HepG2 (cell line): ENCODE measurements around the gene SS18L1. TPM values are rescaled to one million over a fixed set of nuclear protein-coding genes. Genes with fewer than 3 reads are reported as not detected.

ENCODE experiments used
- AHR ChIP-seq: IDR thresholded peaks from 2 replicates; pipeline ENCODE4 v1.6.1; 2018; ENCODE audit warnings: missing genetic modification reagents, missing compliant biosample characterization
- EED ChIP-seq: sonication (generic); formaldehyde crosslinking; IDR thresholded peaks from 2 replicates; pipeline ENCODE4 v1.5.0; 2020; ENCODE audit warnings: mild to moderate bottlenecking, missing genetic modification reagents
- LCORL ChIP-seq, 2 experiments: fragments of 450-650 bp in 1 of 2; sonication (generic) in 1 of 2; formaldehyde crosslinking in 1 of 2; IDR thresholded peaks; 2 replicates each; pipeline versions ENCODE4 v1.5.0 to v1.6.1; 2017 to 2020; ENCODE audit warnings: antibody characterized with exemption in 1 of 2, missing genetic modification reagents in 1 of 2
- MAFF ChIP-seq: IDR thresholded peaks from 2 replicates; pipeline ENCODE4 v1.6.1; 2011; ENCODE audit warnings: low read depth, low read length, improper control_type of control experiment
- MAFG ChIP-seq: sonication (generic); formaldehyde crosslinking; IDR thresholded peaks from 2 replicates; pipeline ENCODE4 v1.5.1; 2020; ENCODE audit warnings: mild to moderate bottlenecking, missing genetic modification reagents
- MAFK ChIP-seq, 2 experiments: IDR thresholded peaks in 1 of 2; conservative IDR thresholded peaks in 1 of 2; 2 replicates each; pipeline ENCODE4 v1.6.1; 2011; ENCODE audit warnings: improper control_type of control experiment in 2 of 2, low read length in 2 of 2
- NFYB ChIP-seq: sonication (generic); formaldehyde crosslinking; IDR thresholded peaks from 2 replicates; pipeline ENCODE4 v1.4.0; 2020; ENCODE audit warnings: missing genetic modification reagents
- NFYC ChIP-seq: IDR thresholded peaks from 2 replicates; pipeline ENCODE4 v1.6.1; 2016; ENCODE audit warnings: missing genetic modification reagents, missing compliant biosample characterization
- RXRA ChIP-seq: sonication (generic); formaldehyde crosslinking; IDR thresholded peaks from 2 replicates; pipeline ENCODE4 v1.5.1; 2020; ENCODE audit warnings: missing genetic modification reagents
- SALL1 ChIP-seq: sonication (generic); formaldehyde crosslinking; IDR thresholded peaks from 2 replicates; pipeline ENCODE4 v1.8.0; 2022; ENCODE audit warnings: mild to moderate bottlenecking, missing genetic modification reagents
- SIN3A ChIP-seq: IDR thresholded peaks from 2 replicates; pipeline ENCODE4 v1.6.1; 2011; ENCODE audit warnings: low read depth, mild to moderate bottlenecking, control low read depth, low read length, borderline replicate concordance
- SMAD9 ChIP-seq: sonication (generic); formaldehyde crosslinking; IDR thresholded peaks from 2 replicates; pipeline ENCODE4 v1.5.1; 2020; ENCODE audit warnings: mild to moderate bottlenecking, missing genetic modification reagents
- ZNF44 ChIP-seq: sonication (generic); formaldehyde crosslinking; IDR thresholded peaks from 2 replicates; pipeline ENCODE4 v1.5.1; 2020; ENCODE audit warnings: mild to moderate bottlenecking, missing genetic modification reagents
- ZNF570 ChIP-seq: sonication (generic); formaldehyde crosslinking; IDR thresholded peaks from 2 replicates; pipeline ENCODE4 v1.4.0; 2020; ENCODE audit warnings: mild to moderate bottlenecking, missing genetic modification reagents, borderline replicate concordance
- ZSCAN31 ChIP-seq: sonication (generic); formaldehyde crosslinking; IDR thresholded peaks from 2 replicates; pipeline ENCODE4 v1.5.0; 2020; ENCODE audit warnings: low read depth, mild to moderate bottlenecking, missing genetic modification reagents
- polyA plus RNA-seq, 8 experiments: library from polyadenylated mRNA; depleted of rRNA in 3 of 8; stranded (reverse) in 7 of 8; unstranded in 1 of 8; fragments of >200 nt; fragmentation: Illumina TruSeq in 4 of 8; extraction: Trizol in 4 of 8; gene quantifications; 2 replicates each; pipeline versions ENCODE4 v1.2.1 to v1.2.3, GENCODE V29; 2011 to 2016; ENCODE audit warnings: low read depth in 4 of 8, missing spikeins in 1 of 8, mixed read lengths in 1 of 8; ENCODE audit not compliant: insufficient read depth in 1 of 8
- total RNA-seq, 5 experiments: library from RNA; depleted of rRNA; stranded (reverse); fragments of >200 nt; fragmentation: Illumina TruSeq; extraction: Trizol; gene quantifications; 2 replicates each; pipeline ENCODE4 v1.2.3, GENCODE V29; 2016; ENCODE audit warnings: low read depth in 1 of 5
- TF ChIP-seq, protein P1 (sequence below), 2 experiments: sonication (generic) in 1 of 2; formaldehyde crosslinking in 1 of 2; IDR thresholded peaks; 2 replicates each; pipeline versions ENCODE4 v1.6.1 to v1.9.0; 2014 to 2022; ENCODE audit warnings: antibody characterized with exemption in 1 of 2, borderline replicate concordance in 1 of 2, inconsistent platforms in 1 of 2, low read depth in 1 of 2, missing genetic modification reagents in 1 of 2
- TF ChIP-seq, protein P2 (sequence below): sonication (generic); formaldehyde crosslinking; IDR thresholded peaks from 2 replicates; pipeline ENCODE4 v1.4.0; 2020; ENCODE audit warnings: missing genetic modification reagents

SS18L1 gene
- total and polyA plus RNA-seq, 2 of the 13 experiments (the other 11 are each of a cell fraction or from before 2014, with no cell fraction given), result 17.8 to 27.6 TPM

DNA sequence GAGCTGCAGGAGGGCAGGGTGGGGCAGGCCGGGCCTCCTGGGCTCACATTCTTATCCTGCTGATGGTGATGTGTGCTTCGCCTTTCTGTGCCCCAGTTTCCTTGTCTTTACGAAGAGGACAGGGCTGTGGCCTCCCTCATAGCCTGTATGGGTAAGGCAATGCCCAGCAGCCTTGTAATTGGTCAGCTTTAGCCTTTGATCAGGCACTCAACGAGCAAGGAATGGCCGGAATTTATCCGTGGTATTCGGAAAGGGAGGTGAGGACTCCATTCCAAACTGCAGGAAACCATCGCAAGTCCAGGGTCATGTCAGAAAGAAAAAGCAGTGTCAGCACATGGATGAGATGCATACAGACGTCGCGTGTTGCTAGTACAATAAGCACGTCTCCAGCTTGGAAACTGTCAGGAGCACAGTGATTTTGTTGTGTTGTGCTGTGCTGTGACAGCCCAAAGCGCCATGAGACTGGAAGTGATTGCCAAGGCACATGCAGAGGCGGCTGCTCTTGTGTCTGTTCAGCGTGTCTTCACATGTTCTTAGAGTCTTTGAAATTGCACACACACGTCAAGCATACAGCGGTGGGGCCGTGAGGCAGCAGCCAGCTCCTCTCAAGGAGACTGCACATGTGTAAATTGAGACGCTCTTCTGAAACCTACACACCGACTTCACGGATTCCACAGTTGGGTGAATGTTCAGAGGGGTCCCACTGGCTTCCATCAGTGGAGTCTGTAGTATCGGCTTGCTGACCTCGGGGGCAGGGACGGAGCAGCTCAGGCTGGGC is 6.2 kb downstream of the SS18L1 start (continued):
- TF ChIP-seq, protein P1, sequence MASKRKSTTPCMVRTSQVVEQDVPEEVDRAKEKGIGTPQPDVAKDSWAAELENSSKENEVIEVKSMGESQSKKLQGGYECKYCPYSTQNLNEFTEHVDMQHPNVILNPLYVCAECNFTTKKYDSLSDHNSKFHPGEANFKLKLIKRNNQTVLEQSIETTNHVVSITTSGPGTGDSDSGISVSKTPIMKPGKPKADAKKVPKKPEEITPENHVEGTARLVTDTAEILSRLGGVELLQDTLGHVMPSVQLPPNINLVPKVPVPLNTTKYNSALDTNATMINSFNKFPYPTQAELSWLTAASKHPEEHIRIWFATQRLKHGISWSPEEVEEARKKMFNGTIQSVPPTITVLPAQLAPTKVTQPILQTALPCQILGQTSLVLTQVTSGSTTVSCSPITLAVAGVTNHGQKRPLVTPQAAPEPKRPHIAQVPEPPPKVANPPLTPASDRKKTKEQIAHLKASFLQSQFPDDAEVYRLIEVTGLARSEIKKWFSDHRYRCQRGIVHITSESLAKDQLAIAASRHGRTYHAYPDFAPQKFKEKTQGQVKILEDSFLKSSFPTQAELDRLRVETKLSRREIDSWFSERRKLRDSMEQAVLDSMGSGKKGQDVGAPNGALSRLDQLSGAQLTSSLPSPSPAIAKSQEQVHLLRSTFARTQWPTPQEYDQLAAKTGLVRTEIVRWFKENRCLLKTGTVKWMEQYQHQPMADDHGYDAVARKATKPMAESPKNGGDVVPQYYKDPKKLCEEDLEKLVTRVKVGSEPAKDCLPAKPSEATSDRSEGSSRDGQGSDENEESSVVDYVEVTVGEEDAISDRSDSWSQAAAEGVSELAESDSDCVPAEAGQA (IDR thresholded peaks at IDR 0.05; ENCODE audit: low read depth), result 0 out of 2 replicates have a peak, but pooled peaks have one; percentile 26
- TF ChIP-seq, protein P1 (CRISPR knock-in tag; IDR thresholded peaks at IDR 0.05; ENCODE audit: borderline replicate concordance), result no peak
- TF ChIP-seq ZSCAN31, result 0 out of 2 replicates have a peak, but pooled peaks have one; percentile 9
- peak; percentile 79; the same call in 1 of the 2 replicates for TF ChIP-seq EED (CRISPR knock-in tag)
- no peak for TF ChIP-seq SMAD9
- no peak for TF ChIP-seq ZNF570 (CRISPR knock-in tag)
- peak; percentile 97 to 99 for TF ChIP-seq MAFK (conservative IDR thresholded peaks at IDR 0.05 in 1 of 2, IDR thresholded peaks at IDR 0.05 in 1 of 2; ENCODE audit: low read length in 2 of 2)
- TF ChIP-seq SALL1 (CRISPR knock-in tag), result peak; percentile 21; the same call in 1 of the 2 replicates
- TF ChIP-seq SIN3A, result 0 out of 2 replicates have a peak, but pooled peaks have one; percentile 13
- TF ChIP-seq, protein P2, sequence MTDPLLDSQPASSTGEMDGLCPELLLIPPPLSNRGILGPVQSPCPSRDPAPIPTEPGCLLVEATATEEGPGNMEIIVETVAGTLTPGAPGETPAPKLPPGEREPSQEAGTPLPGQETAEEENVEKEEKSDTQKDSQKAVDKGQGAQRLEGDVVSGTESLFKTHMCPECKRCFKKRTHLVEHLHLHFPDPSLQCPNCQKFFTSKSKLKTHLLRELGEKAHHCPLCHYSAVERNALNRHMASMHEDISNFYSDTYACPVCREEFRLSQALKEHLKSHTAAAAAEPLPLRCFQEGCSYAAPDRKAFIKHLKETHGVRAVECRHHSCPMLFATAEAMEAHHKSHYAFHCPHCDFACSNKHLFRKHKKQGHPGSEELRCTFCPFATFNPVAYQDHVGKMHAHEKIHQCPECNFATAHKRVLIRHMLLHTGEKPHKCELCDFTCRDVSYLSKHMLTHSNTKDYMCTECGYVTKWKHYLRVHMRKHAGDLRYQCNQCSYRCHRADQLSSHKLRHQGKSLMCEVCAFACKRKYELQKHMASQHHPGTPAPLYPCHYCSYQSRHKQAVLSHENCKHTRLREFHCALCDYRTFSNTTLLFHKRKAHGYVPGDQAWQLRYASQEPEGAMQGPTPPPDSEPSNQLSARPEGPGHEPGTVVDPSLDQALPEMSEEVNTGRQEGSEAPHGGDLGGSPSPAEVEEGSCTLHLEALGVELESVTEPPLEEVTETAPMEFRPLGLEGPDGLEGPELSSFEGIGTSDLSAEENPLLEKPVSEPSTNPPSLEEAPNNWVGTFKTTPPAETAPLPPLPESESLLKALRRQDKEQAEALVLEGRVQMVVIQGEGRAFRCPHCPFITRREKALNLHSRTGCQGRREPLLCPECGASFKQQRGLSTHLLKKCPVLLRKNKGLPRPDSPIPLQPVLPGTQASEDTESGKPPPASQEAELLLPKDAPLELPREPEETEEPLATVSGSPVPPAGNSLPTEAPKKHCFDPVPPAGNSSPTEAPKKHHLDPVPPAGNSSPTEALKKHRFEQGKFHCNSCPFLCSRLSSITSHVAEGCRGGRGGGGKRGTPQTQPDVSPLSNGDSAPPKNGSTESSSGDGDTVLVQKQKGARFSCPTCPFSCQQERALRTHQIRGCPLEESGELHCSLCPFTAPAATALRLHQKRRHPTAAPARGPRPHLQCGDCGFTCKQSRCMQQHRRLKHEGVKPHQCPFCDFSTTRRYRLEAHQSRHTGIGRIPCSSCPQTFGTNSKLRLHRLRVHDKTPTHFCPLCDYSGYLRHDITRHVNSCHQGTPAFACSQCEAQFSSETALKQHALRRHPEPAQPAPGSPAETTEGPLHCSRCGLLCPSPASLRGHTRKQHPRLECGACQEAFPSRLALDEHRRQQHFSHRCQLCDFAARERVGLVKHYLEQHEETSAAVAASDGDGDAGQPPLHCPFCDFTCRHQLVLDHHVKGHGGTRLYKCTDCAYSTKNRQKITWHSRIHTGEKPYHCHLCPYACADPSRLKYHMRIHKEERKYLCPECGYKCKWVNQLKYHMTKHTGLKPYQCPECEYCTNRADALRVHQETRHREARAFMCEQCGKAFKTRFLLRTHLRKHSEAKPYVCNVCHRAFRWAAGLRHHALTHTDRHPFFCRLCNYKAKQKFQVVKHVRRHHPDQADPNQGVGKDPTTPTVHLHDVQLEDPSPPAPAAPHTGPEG (CRISPR knock-in tag), result no peak
- peak; percentile 96 for TF ChIP-seq MAFF
- peak; percentile 68 for TF ChIP-seq NFYB (CRISPR knock-in tag)
- TF ChIP-seq MAFG, result peak; percentile 37; the same call in 1 of the 2 replicates
- no peak for TF ChIP-seq AHR (CRISPR knock-in tag)
- no peak for TF ChIP-seq ZNF44 (CRISPR knock-in tag)
- peak; percentile 57 for TF ChIP-seq RXRA (CRISPR knock-in tag)
- TF ChIP-seq LCORL (IDR thresholded peaks at IDR 0.05), result 0 out of 2 replicates have a peak, but pooled peaks have one; percentile 37
- no peak for TF ChIP-seq LCORL (CRISPR knock-in tag; IDR thresholded peaks at IDR 0.05)
- peak; percentile 59 for TF ChIP-seq NFYC
